Left renal pelvis (tissue), 4 donors: ENCODE data around the gene NCAPD2. TPM values are rescaled to one million over a fixed set of nuclear protein-coding genes. Genes with fewer than 3 reads are reported as not detected.

Experiments
- DNase-seq, 4 donors: peaks; one replicate each; pipeline ENCODE4 v3.0.0-alpha.2; 2013; ENCODE audit warnings: low read depth in 4 of 4, low spot score in 3 of 4
- polyA plus RNA-seq, 4 donors: library from polyadenylated mRNA; unstranded; fragments of 120-200 nt; gene quantifications; one replicate each; pipeline ENCODE4 v1.2.1, GENCODE V29; 2013; ENCODE audit not compliant: insufficient read length in 4 of 4

NCAPD2 gene
- polyA plus RNA-seq, 4 donors: 52.6 to 63.6 (median 61.8) TPM

DNA sequence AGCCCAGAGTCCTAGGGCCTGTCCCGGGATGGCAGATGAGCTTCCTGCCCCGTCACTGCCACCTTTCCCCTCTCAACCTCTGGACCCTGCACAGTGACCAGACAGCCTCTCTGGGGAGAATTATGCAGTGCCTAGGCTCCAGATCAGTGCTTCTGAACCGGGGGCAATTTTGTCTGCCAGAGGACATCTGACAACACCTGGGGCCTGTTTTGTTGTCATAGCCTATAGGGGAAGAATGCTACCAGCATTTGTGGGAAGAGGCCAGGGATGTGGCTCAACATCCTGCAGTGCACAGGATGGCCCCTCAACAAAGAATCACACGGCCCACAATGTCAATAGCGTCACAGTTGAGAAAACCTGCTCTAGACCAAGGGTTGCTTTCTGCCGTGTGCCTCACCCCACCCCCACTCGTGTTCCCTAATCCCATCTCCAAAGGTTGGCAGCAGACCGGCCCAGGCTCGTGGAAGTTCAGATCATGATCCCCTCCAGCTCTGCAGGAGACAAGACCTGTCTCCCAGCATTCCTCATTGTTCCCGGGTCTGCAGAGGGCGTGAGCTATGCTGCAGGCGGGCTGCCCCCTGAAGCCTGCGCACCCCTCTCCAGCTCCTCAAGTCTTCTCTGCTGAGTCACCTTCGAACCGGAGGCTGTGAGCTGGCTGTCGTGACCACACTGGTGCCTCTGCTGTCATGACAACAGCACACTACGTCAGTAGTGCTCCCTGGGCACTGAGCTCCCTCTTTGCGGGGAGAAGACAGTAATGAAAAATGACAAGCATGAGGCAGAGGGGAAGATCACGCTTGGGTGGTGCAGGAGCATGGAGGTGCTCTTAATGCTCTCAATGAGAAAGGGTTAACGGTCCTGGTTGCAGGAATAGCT is 38.4 kb downstream of the NCAPD2 start:
- DNase-seq: no peak

DNA sequence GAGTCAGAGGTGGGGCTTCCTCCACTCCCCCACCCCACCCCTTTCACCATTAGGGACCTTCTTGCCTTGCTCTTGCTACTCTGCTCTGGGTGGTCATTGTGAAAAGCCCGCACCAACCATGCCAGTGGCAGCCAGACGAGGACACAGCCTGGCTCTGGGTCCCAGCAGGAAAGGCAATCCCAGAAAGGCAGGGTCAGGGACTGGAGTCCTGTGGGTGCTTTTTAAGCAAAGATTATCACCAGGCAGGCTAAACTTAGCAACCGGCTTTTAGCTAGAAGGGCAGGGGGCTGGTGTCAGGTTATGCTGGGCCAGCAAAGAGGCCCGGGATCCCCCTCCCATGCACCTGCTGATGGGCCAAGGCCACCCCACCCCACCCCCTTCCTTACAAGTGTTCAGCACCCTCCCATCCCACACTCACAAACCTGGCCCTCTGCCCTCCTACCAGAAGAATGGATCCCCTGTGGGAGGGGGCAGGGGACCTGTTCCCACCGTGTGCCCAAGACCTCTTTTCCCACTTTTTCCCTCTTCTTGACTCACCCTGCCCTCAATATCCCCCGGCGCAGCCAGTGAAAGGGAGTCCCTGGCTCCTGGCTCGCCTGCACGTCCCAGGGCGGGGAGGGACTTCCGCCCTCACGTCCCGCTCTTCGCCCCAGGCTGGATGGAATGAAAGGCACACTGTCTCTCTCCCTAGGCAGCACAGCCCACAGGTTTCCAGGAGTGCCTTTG is 39.2 kb downstream of the NCAPD2 start:
- DNase-seq: peak in 1 of 4 donors; percentile 55

DNA sequence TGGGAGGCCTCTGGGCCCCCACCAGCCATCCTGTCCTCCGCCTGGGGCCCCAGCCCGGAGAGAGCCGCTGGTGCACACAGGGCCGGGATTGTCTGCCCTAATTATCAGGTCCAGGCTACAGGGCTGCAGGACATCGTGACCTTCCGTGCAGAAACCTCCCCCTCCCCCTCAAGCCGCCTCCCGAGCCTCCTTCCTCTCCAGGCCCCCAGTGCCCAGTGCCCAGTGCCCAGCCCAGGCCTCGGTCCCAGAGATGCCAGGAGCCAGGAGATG is 39.7 kb downstream of the NCAPD2 start:
- DNase-seq: no peak

DNA sequence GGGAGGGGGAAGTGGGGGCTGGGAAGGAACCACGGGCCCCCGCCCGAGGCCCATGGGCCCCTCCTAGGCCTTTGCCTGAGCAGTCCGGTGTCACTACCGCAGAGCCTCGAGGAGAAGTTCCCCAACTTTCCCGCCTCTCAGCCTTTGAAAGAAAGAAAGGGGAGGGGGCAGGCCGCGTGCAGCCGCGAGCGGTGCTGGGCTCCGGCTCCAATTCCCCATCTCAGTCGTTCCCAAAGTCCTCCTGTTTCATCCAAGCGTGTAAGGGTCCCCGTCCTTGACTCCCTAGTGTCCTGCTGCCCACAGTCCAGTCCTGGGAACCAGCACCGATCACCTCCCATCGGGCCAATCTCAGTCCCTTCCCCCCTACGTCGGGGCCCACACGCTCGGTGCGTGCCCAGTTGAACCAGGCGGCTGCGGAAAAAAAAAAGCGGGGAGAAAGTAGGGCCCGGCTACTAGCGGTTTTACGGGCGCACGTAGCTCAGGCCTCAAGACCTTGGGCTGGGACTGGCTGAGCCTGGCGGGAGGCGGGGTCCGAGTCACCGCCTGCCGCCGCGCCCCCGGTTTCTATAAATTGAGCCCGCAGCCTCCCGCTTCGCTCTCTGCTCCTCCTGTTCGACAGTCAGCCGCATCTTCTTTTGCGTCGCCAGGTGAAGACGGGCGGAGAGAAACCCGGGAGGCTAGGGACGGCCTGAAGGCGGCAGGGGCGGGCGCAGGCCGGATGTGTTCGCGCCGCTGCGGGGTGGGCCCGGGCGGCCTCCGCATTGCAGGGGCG is 40.2 kb downstream of the NCAPD2 start, which contains the start of gene GAPDH:
TSS of gene GAPDH (plus strand) at position 595 of the 772 bp plus-strand sequence. CDS start 316 bp downstream, outside the sequence.
- peak; percentile 89 to 95 (median 93) for DNase-seq

DNA sequence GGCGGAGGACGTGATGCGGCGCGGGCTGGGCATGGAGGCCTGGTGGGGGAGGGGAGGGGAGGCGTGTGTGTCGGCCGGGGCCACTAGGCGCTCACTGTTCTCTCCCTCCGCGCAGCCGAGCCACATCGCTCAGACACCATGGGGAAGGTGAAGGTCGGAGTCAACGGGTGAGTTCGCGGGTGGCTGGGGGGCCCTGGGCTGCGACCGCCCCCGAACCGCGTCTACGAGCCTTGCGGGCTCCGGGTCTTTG is 40.7 kb downstream of the NCAPD2 start:
- no peak for DNase-seq

DNA sequence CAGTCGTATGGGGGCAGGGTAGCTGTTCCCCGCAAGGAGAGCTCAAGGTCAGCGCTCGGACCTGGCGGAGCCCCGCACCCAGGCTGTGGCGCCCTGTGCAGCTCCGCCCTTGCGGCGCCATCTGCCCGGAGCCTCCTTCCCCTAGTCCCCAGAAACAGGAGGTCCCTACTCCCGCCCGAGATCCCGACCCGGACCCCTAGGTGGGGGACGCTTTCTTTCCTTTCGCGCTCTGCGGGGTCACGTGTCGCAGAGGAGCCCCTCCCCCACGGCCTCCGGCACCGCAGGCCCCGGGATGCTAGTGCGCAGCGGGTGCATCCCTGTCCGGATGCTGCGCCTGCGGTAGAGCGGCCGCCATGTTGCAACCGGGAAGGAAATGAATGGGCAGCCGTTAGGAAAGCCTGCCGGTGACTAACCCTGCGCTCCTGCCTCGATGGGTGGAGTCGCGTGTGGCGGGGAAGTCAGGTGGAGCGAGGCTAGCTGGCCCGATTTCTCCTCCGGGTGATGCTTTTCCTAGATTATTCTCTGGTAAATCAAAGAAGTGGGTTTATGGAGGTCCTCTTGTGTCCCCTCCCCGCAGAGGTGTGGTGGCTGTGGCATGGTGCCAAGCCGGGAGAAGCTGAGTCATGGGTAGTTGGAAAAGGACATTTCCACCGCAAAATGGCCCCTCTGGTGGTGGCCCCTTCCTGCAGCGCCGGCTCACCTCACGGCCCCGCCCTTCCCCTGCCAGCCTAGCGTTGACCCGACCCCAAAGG is 41.2 kb downstream of the NCAPD2 start:
- DNase-seq: no peak

DNA sequence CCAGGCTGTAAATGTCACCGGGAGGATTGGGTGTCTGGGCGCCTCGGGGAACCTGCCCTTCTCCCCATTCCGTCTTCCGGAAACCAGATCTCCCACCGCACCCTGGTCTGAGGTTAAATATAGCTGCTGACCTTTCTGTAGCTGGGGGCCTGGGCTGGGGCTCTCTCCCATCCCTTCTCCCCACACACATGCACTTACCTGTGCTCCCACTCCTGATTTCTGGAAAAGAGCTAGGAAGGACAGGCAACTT is 41.7 kb downstream of the NCAPD2 start:
- DNase-seq: no peak

DNA sequence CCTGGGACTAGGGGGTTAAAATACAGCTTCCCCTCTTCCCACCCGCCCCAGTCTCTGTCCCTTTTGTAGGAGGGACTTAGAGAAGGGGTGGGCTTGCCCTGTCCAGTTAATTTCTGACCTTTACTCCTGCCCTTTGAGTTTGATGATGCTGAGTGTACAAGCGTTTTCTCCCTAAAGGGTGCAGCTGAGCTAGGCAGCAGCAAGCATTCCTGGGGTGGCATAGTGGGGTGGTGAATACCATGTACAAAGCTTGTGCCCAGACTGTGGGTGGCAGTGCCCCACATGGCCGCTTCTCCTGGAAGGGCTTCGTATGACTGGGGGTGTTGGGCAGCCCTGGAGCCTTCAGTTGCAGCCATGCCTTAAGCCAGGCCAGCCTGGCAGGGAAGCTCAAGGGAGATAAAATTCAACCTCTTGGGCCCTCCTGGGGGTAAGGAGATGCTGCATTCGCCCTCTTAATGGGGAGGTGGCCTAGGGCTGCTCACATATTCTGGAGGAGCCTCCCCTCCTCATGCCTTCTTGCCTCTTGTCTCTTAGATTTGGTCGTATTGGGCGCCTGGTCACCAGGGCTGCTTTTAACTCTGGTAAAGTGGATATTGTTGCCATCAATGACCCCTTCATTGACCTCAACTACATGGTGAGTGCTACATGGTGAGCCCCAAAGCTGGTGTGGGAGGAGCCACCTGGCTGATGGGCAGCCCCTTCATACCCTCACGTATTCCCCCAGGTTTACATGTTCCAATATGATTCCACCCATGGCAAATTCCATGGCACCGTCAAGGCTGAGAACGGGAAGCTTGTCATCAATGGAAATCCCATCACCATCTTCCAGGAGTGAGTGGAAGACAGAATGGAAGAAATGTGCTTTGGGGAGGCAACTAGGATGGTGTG is 42.3 kb downstream of the NCAPD2 start:
- no peak for DNase-seq

DNA sequence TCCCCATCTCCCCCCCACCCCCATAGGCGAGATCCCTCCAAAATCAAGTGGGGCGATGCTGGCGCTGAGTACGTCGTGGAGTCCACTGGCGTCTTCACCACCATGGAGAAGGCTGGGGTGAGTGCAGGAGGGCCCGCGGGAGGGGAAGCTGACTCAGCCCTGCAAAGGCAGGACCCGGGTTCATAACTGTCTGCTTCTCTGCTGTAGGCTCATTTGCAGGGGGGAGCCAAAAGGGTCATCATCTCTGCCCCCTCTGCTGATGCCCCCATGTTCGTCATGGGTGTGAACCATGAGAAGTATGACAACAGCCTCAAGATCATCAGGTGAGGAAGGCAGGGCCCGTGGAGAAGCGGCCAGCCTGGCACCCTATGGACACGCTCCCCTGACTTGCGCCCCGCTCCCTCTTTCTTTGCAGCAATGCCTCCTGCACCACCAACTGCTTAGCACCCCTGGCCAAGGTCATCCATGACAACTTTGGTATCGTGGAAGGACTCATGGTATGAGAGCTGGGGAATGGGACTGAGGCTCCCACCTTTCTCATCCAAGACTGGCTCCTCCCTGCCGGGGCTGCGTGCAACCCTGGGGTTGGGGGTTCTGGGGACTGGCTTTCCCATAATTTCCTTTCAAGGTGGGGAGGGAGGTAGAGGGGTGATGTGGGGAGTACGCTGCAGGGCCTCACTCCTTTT is 43.1 kb downstream of the NCAPD2 start:
- DNase-seq: no peak

DNA sequence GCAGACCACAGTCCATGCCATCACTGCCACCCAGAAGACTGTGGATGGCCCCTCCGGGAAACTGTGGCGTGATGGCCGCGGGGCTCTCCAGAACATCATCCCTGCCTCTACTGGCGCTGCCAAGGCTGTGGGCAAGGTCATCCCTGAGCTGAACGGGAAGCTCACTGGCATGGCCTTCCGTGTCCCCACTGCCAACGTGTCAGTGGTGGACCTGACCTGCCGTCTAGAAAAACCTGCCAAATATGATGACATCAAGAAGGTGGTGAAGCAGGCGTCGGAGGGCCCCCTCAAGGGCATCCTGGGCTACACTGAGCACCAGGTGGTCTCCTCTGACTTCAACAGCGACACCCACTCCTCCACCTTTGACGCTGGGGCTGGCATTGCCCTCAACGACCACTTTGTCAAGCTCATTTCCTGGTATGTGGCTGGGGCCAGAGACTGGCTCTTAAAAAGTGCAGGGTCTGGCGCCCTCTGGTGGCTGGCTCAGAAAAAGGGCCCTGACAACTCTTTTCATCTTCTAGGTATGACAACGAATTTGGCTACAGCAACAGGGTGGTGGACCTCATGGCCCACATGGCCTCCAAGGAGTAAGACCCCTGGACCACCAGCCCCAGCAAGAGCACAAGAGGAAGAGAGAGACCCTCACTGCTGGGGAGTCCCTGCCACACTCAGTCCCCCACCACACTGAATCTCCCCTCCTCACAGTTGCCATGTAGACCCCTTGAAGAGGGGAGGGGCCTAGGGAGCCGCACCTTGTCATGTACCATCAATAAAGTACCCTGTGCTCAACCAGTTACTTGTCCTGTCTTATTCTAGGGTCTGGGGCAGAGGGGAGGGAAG is 43.9 kb downstream of the NCAPD2 start:
- peak in 1 of 4 donors; percentile 61 for DNase-seq

DNA sequence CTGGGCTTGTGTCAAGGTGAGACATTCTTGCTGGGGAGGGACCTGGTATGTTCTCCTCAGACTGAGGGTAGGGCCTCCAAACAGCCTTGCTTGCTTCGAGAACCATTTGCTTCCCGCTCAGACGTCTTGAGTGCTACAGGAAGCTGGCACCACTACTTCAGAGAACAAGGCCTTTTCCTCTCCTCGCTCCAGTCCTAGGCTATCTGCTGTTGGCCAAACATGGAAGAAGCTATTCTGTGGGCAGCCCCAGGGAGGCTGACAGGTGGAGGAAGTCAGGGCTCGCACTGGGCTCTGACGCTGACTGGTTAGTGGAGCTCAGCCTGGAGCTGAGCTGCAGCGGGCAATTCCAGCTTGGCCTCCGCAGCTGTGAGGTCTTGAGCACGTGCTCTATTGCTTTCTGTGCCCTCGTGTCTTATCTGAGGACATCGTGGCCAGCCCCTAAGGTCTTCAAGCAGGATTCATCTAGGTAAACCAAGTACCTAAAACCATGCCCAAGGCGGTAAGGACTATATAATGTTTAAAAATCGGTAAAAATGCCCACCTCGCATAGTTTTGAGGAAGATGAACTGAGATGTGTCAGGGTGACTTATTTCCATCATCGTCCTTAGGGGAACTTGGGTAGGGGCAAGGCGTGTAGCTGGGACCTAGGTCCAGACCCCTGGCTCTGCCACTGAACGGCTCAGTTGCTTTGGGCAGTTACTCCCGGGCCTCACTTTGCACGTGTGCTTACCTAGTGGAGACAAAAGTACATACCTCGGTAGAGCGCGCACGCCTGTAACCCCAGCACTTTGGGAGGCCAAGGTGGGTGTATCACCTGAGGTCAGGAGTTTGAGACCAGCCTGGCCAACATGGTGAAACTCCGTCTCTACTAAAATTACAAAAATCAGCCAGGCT is 44.8 kb downstream of the NCAPD2 start:
- DNase-seq: no peak

DNA sequence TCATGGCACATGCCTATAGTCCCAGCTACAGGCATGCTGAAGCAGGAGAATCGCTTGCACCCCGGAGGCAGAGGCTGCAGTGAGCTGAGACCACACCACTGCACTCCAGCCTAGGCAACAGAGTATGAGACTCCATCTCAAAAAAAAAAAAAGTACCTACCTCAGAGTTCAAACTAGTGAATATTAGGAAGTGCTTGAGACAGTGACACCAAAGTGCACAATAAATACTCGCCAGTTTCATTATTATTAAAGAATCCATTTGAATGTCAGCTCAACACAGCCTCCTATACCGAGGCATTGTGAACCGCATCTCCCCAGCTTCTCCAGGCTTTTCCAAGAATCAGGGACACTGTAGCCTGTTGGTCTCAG is 45.4 kb downstream of the NCAPD2 start:
- DNase-seq: no peak

DNA sequence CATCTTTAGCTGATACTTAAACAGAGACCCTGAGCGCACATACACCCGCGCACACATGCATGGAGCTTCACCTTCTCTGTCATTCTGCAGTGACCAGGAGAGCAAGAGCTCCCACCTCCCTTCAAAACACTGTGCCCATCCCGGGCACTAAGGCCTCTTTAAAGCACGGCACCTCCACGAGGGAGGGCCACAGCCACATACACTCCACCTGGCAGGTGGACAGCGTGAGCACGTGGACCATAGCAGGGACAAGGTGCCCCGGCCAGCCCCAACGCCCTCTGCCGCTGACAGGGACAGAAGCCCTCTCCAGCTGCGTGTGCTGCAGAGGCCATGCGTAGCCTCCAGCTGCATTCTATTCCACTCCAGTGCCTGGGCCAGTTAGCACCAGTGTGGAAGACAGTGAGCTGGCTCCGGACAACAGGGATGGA is 45.8 kb downstream of the NCAPD2 start:
- DNase-seq: no peak

DNA sequence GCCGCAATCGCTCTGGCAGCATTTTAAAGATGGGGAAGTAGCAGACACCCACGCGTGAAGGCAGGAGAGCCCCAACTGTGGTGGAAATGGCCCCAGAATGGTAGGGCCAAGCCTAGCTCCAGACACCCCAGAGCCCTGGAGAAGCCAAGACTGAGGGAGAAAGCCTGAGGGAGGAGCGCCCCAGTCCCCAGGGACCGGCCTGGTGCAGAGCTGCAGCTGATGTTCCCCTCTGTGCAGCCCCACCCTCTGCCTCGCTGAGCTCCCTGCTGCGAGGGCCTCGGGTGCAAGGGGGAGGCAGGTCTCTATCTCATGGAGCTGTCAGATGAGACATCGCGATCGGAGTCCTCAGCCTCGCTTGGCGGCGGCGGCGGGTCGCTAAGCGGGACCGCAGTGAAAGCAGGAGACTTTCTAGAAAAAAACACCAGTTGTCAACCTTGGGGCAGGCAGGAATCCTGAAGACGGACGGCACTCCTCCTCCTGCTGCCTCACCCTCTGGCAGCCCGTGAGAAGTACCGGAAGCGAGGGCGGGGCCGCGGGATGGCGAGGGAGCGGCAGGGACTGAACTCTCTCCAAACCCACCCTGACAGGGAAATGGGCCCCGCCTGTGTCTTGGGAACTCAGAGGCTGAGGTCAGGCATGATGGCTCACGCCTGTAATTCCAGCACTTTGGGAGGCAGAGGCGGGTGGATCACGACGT is 46.4 kb downstream of the NCAPD2 start:
- DNase-seq: peak in 2 of 4 donors; percentile 70 to 77

DNA sequence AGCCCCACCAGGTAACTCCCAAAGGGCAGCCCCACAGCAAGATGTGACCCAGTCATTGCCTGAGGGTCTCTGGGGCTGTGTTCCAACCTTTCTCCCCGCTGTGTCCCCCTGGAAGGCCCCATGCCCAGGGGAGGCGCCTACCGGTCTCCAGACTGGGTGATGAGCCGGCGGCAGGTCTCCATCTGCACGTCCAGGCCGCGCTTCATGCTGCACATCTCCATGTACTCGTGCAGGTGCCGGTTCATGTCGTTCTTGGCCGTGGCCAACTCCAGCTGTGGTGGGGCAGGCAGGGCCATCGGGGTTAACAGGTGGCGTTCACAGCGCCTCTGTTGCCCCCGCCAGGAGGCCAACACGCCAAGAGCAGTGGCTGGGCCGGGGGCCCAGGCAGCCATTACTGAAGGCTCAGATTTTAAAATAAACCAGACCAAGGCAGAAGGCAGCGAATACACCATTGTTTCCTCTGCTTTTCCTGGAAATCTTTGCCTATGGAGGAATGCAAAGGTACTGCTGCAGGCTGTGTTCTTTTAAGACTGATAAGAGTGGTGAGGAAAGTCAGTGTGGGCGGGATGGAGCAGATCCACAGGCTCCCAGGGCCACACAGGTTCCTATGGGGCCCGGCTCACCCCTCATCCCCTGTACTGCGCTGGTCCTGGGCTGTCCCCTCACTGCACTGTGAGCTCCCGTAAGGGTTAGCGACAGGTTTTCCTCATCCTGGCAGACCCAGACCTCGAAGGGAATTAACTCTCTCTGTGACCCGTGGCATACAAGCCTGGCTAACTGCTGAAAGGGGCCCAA is 47.7 kb downstream of the NCAPD2 start:
- no peak for DNase-seq
